Pancreas (tissue), 10 donors: ENCODE data around the gene TLCD5. TPM values are rescaled to one million over a fixed set of nuclear protein-coding genes. Genes with fewer than 3 reads are reported as not detected.

Experiments
- ATAC-seq, 4 donors: fragments of 200-7000 bp; cut with Tn5 transposase; one replicate each; pipeline versions ENCODE4 v1.8.0 to v1.9.1; 2020; ENCODE audit warnings: mild to moderate bottlenecking in 4 of 4, moderate library complexity in 4 of 4
- DNase-seq, 6 donors: peaks; one replicate each; pipeline ENCODE4 v3.0.0-alpha.2; 2020
- FAIRE-seq: peaks from 2 replicates; lab custom pipeline; 2012; peaks lifted over from hg19 to GRCh38; lab: Jason Lieb, UNC
- H3K27ac ChIP-seq, 4 donors: fragments of 200-600 bp; sonication (generic); 1 replicate in 3 of 4; 2 replicates in 1 of 4; pipeline versions ENCODE4 v1.5.0 to v1.8.0; 2020
- H3K27me3 ChIP-seq, 4 donors: fragments of 200-600 bp; one replicate each; pipeline ENCODE4 v1.8.0; 2021
- H3K36me3 ChIP-seq, 3 donors: fragments of 200-600 bp; sonication (generic) in 1 of 3; one replicate each; pipeline versions ENCODE4 v1.5.0 to v1.8.0; 2020 to 2021
- H3K4me1 ChIP-seq, 3 donors: fragments of 200-600 bp; one replicate each; pipeline ENCODE4 v1.8.0; 2021
- H3K4me3 ChIP-seq, 4 donors: fragments of 200-600 bp; sonication (generic) in 2 of 4; one replicate each; pipeline versions ENCODE4 v1.5.0 to v1.8.0; 2020 to 2021
- H3K9me3 ChIP-seq, 4 donors: fragments of 200-600 bp; one replicate each; pipeline ENCODE4 v1.8.0; 2021
- CTCF ChIP-seq, 4 donors: fragments of 200-600 bp; sonication (generic) in 3 of 4; IDR thresholded peaks; one replicate each; pipeline versions ENCODE4 v1.5.0 to v1.8.0; 2021; ENCODE audit warnings: antibody characterized with exemption in 4 of 4
- WGBS, 2 donors: extraction: QIAGEN DNeasy Blood & Tissue Kit; methylation state at CpG; one replicate each; pipeline ENCODE4 v1.1.7; 2013; 5-methylcytosine and 5-hydroxymethylcytosine counted together
- intact Hi-C, 3 donors: fragments of 100-400 bp; cut with DNase I; formaldehyde crosslinking; loops; one replicate each; pipeline versions ENCODE4 v1.11.1 to v1.14.2; 2022
- polyA plus RNA-seq, 2 donors: library from polyadenylated mRNA; stranded (reverse); fragments of 200-250 nt; gene quantifications; one replicate each; pipeline ENCODE4 v1.2.3, GENCODE V29; 2013
- total RNA-seq, 6 donors: library from RNA; stranded (reverse); fragmentation: NEBNext Ultra II Directional in 4 of 6; extraction: Animal tissue kit (Norgen Biotek cat#: 25700) in 4 of 6; gene quantifications; one replicate each; pipeline versions ENCODE4 v1.2.1 to v1.2.4, GENCODE V29; 2021 to 2023
- donor health status: healthy with polysubstance abuse.
- donor health status: DM: no; HTN: no; CAD: no; lungs with moderate emphysema.
- donor health status: DM: no; HTN: no; CAD: no.
- donor health status: control.
- donor health status: control.
- donor health status: Bipolar disorder and iron deficiency.
- donor health status: DM: yes; HTN: yes; CAD: no.
- donor health status: DM: no; HTN: no; CAD: no.
- donor health status: DM: no; HTN: no; CAD: no.
- donor health status: DM: yes; HTN: yes; CAD: no.

The TLCD5 gene
- 1 to 10 TPM; 1.7 to 5.7 (median 2.6) TPM for total RNA-seq
- polyA plus RNA-seq = 1 to 10 TPM; 1.5 to 3.4 TPM

- Histone ChIP-seq H3K27ac (peak within 1 kb of the TSS; percentile 71 to 95 (median 88)), H3K4me1 (peaks cover 10 to 22% (median 20%) of the 10 kb centered on the region in 3 donors), H3K9me3 (no peaks in the 10 kb centered on the region), H3K36me3 (no peaks in the 10 kb centered on the region), H3K4me3 (peak within 1 kb of the TSS; percentile 60 to 80 (median 72)), H3K27me3 (no peaks in the 10 kb centered on the region)
- no peak for TF ChIP-seq CTCF (IDR thresholded peaks at IDR 0.05)
- DNase-seq (peak; percentile 63 to 90 (median 72)), FAIRE-seq (no peak), ATAC-seq (peak; percentile 80 to 90 (median 84))
- WGBS, 2 donors = 1% methylated on average over 70 to 84 of the region's 84 CpGs
- intact Hi-C loops = no loop called here
Measured at GRCh38 chr11:120324932-120325810, at the start of gene TLCD5. TLCD5 (plus strand) TSS chr11:120325299; CDS start chr11:120327442, 2,143 bp downstream.

- 85 to 87% methylated on average over 5 of the region's 5 CpGs for WGBS, 2 donors
- no peak for DNase-seq
- H3K27ac ChIP-seq = no peak overlapping the region
- H3K9me3 ChIP-seq = no peaks in the 10 kb centered on the region
- H3K27me3 ChIP-seq = no peaks in the 10 kb centered on the region
- intact Hi-C loops = no loop called here
- no peak for FAIRE-seq
- no peaks in the 10 kb centered on the region for H3K36me3 ChIP-seq
- no peak for ATAC-seq
- H3K4me1 ChIP-seq = no peaks in the 10 kb centered on the region
- no peak for TF ChIP-seq CTCF (IDR thresholded peaks at IDR 0.05)
- no peak overlapping the region for H3K4me3 ChIP-seq
Measured at GRCh38 chr11:120279502-120279901, 45.6 kb upstream of the TLCD5 start.

- no peaks in the 10 kb centered on the region for H3K36me3 ChIP-seq
- no peak for ATAC-seq
- intact Hi-C loops = no loop called here
- no peak for TF ChIP-seq CTCF (IDR thresholded peaks at IDR 0.05)
- H3K27ac ChIP-seq = no peak overlapping the region
- no peak for FAIRE-seq
- DNase-seq = no peak
- H3K9me3 ChIP-seq = no peaks in the 10 kb centered on the region
- no peak overlapping the region for H3K4me3 ChIP-seq
- H3K27me3 ChIP-seq = no peaks in the 10 kb centered on the region
- 52 to 61% methylated on average over 5 of the region's 5 CpGs for whole genome bisulfite sequencing, 2 donors
- H3K4me1 ChIP-seq = no peaks in the 10 kb centered on the region
Measured at GRCh38 chr11:120280600-120281051, 44.5 kb upstream of the TLCD5 start.

GRCh38 chr11:120281143-120281795 is 43.8 kb upstream of the TLCD5 start:
- DNase-seq (no peak), FAIRE-seq (no peak), ATAC-seq (no peak)
- Histone ChIP-seq H3K27ac (no peak overlapping the region), H3K9me3 (no peaks in the 10 kb centered on the region), H3K4me3 (no peak overlapping the region), H3K27me3 (no peaks in the 10 kb centered on the region), H3K36me3 (no peaks in the 10 kb centered on the region), H3K4me1 (no peaks in the 10 kb centered on the region)
- 73 to 84% methylated on average over 7 of the region's 7 CpGs for WGBS, 2 donors
- TF ChIP-seq CTCF (IDR thresholded peaks at IDR 0.05) = no peak
- intact Hi-C loops = no loop called here
